GM19468 (cell line): Measurements from ENCODE around the gene HOXA5.

Source experiments
- ATAC-seq: cut with Tn5 transposase; IDR thresholded peaks from one replicate; pipeline ENCODE4 v1.9.1; 2021; ENCODE audit warnings: mild to moderate bottlenecking, moderate library complexity, moderate number of reproducible peaks; ENCODE audit not compliant: unreplicated experiment; ENCODE audit errors: extremely low read depth

HOXA5 gene

GRCh38 chr7:27182861-27183681 lies 39.6 kb upstream of the HOXA5 start:
- no peak for ATAC-seq

GRCh38 chr7:27182285-27182841 lies 38.9 kb upstream of the HOXA5 start:
- ATAC-seq, result no peak

DNA sequence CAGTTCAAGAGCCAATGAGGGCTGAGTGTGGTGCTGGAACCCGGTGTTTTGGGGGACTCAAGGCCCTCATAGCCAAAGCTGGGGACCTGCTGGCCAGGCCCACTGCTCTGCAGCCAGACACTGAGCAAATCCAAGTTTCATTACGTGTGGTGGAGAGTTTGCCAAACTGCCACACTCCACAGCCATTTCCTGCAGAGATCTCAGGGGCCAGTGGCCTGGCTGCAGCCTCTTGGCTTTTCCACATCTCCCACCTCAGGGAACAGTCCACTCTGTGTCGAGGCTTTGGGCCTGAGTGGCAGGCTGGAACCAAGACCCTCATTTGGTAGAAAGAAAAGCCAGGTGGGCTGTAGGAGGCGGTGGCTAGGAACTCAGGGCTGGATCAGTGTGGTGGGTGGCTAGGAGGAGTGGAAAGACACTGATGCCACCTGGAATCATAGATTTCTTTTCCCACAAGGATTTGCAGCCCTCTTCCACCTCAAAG lies 38.4 kb upstream of the HOXA5 start:
- ATAC-seq, result no peak

- ATAC-seq, result no peak
Observed at GRCh38 chr7:27180431-27181420, 37.2 kb upstream of the HOXA5 start.

- ATAC-seq, result no peak
Observed at GRCh38 chr7:27179503-27180430, 36.3 kb upstream of the HOXA5 start.

- ATAC-seq, result no peak
Observed at GRCh38 chr7:27179030-27179429, 35.5 kb upstream of the HOXA5 start.

DNA sequence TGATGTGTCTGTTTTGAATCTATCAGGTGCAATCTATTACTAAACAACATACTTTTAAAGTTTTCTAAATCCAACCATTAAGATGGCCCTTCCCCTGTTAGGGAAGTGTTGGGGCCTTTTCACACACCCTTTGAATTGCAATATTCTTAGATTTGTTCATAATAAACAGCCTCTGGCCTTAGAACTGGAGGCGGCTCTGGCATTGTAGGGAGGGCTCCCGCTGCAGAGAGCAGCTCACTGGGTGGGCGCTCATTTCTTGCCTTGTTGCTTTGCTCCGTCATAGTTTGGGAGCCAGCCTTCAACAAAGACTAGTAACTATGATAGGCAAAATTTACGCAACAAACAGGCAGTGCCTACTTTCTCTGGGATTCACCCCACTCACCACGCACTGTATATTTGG lies 34.9 kb upstream of the HOXA5 start:
- ATAC-seq, result no peak

DNA sequence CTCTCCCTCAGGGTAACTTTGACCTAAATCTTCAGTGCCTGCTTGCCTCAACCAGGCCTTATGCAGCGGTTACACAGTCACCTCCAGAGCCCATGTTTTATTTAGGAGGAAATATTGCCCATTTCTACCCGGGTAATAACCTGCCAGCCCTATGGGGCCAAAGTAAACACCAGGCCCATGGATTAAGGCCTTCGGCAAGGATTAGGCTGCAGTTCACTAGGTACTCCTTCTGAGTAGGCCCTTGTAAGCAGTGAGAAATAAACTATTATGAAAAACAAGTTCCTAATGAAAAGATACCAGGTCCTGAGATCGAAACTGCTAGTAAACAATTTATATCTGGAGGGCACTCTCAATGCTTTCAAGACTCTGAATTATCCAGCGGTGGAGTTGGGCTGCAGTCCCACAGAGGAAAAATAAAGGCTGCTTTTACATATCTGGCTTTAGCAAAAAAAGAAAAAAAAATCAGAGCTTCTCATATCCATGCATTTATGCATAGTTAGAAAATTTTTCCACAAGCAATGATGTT lies 34.4 kb upstream of the HOXA5 start:
- ATAC-seq, result no peak

GRCh38 chr7:27176962-27177794 lies 33.7 kb upstream of the HOXA5 start:
- ATAC-seq, result no peak

- ATAC-seq, result no peak
Observed at GRCh38 chr7:27176524-27176845, 33.0 kb upstream of the HOXA5 start.

GRCh38 chr7:27175626-27176523 lies 32.4 kb upstream of the HOXA5 start:
- no peak for ATAC-seq

- no peak for ATAC-seq
Observed at GRCh38 chr7:27174874-27175625, 31.6 kb upstream of the HOXA5 start.

DNA sequence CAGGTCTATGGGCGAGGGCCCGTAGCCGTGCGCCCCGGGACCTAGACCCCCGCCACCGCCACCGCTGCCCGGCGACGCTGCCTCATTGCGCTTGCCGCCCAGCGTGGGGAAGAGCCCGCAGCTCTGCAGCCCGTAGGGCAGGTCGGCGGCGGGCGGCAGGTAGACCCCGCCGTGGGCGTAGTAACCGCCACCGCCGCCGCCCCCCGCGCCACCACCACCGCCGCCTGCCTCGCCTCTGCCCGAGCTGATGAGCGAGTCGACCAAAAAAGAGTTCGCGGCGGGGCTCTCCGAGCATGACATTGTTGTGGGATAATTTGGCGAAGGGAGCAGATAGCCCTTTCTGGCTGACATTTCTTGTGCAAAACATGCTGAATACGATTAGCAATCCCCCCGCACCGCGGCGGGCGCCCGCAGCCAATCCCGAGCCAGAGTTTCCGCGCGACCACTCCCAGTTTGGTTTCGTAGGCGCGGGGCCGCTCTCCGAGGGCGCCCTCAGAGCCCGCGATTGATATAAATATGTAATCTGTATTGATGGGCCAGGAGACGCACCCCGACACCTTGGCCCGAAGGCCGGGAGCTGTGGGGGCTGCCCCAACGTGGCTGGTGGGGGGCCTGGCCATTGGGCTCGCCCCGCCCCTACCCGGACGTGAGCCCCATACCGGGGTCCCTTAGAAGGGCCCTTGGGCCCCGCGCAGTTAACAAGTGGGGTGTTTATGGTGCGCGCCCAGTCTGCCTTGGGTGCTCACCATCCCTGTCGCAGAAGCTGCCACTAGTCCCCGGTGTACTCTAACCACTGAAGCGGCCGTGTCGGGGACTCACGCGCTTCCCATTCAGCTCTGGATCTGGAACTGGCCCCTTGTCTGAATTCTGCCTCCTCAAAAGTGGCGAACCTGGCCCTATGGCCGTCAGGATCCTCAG lies 30.7 kb upstream of the HOXA5 start, which contains the start of gene HOXA10:
HOXA10 (minus strand) TSS at position 365 of the 918 bp plus-strand sequence; CDS start at position 351, 14 bp downstream.
- no peak for ATAC-seq

- no peak for ATAC-seq
Observed at GRCh38 chr7:27173511-27173955, 30.1 kb upstream of the HOXA5 start.

DNA sequence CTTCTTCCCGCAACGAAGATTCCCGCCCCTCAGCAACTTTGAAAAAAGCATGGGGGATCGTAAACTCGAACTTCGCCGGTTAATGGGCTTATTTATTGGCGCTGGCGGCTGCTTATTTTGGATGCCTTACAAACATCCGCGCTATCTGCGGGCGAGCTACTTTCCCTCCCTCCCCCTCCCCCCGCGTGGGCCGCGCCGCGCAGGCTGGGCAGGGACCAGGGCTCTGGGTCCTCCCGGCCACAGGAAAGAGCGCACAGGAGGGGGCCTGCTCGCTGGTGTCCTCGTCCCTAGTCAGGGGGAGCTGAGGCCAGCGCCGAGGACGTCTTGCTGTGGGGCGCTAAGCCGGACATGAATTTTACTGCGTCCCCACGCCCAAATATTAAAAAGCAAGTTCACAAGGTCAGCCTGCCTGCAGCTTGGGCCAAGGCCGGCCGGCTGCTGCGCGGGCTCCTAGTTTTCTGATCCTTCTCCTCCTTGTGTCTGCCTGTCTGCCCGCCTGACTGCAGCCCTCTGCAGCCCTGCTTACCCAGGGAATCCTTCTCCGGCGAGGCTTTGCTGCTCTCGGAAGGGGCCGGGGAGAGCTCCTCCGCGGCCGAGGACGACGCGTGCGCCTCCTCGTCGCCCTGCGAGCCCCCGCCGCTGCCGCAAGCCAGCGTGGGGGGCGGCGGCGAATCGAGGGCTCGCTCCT lies 29.5 kb upstream of the HOXA5 start:
- no peak for ATAC-seq
